MM.1S (cell line): ENCODE measurements around the gene DNASE1L2.

Experiments
- EZH2 ChIP-seq: fragments of 300-600 bp; sonication (generic); optimal IDR thresholded peaks from 2 replicates; pipeline ENCODE3; 2017; ENCODE audit warnings: low read depth, mild to moderate bottlenecking, antibody characterized with exemption, low read length, mixed read lengths
- EZH2phosphoT487 ChIP-seq: fragments of 300-600 bp; sonication (generic); IDR thresholded peaks from 2 replicates; pipeline ENCODE4 v1.6.1; 2018; ENCODE audit warnings: antibody characterized with exemption, low read length
- TF ChIP-seq, protein P1 (sequence below): fragments of 300-600 bp; sonication (generic); IDR thresholded peaks from 2 replicates; pipeline ENCODE4 v1.5.1; 2016; ENCODE audit warnings: antibody characterized with exemption, low read length, mixed read lengths

DNA sequence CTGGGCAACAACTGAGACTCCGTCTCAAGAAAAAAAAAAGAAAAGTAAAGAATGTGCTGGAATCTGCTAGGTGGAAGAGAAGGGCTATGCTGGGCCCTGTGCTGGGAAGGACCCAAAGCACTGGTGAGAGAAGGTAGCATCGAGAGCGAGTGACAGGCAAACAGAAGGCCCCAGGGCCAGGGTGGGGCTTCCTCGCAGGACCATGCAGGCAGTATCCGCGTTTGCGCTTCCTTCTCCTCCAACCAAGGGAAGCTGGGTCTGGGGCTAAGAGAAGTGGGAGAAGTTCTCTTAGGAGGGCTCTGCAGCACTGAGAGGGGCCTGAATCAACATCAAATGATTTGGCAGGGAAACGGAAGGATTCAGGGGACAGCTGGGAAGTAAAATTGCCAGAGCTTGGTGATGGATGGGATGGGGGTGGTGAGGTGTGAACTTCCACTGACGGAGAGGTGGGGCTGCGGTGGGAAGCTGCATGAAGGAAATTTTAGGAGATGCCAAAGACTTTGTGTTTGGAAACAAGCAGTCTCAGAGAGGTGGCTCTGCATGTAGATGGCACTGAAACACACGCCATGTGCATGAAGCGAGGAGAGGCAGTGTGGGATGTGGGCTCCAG lies 20.4 kb downstream of the DNASE1L2 start:
- TF ChIP-seq, protein P1, sequence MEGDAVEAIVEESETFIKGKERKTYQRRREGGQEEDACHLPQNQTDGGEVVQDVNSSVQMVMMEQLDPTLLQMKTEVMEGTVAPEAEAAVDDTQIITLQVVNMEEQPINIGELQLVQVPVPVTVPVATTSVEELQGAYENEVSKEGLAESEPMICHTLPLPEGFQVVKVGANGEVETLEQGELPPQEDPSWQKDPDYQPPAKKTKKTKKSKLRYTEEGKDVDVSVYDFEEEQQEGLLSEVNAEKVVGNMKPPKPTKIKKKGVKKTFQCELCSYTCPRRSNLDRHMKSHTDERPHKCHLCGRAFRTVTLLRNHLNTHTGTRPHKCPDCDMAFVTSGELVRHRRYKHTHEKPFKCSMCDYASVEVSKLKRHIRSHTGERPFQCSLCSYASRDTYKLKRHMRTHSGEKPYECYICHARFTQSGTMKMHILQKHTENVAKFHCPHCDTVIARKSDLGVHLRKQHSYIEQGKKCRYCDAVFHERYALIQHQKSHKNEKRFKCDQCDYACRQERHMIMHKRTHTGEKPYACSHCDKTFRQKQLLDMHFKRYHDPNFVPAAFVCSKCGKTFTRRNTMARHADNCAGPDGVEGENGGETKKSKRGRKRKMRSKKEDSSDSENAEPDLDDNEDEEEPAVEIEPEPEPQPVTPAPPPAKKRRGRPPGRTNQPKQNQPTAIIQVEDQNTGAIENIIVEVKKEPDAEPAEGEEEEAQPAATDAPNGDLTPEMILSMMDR = no peak
- TF ChIP-seq EZH2phosphoT487 (no peak), EZH2 (no peak)
